ENCODE data around the gene SDR42E2. TPM values are rescaled to one million over a fixed set of nuclear protein-coding genes. Genes with fewer than 3 reads are reported as not detected.

The SDR42E2 gene
- total and polyA plus RNA-seq, 10 of the 15 experiments (the other 5 are each of a cell fraction or from before 2014, with no cell fraction given): 0.01 to 0.09 (median 0.08) TPM; not detected in 4

DNA sequence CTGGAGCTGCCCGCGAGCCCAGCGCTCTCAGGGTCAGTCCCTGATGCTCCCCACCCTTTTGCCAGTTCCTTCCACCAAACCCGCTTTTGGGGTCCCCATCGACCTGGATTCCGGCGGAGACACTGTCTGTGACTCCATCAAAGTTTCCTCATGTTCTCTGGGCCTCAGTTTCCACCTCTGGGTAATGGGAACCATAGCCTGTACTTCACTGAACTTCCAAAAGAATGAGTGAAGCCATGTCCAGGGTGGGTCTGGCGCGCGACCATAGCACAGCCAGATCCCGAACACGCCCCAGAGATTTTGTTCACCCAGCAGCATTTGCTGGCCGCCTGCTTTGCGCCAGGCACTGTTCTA lies 327 bp downstream of the SDR42E2 start:
- no peak overlapping the region for H3K27ac ChIP-seq (ENCODE audit: control insufficient read depth, insufficient read depth)
- peaks cover 0 to 2% of the 10 kb centered on the region in 2 experiments; a peak in 3 of 4 replicates for H3K27me3 ChIP-seq (replicated peaks in 1 of 2; ENCODE audit: control insufficient read depth in 2 of 2, insufficient read depth in 2 of 2, low read length in 1 of 2)
- POLR2A ChIA-PET: no interaction called here
- H3K36me3 ChIP-seq (ENCODE audit: control insufficient read depth in 2 of 2, insufficient read depth in 2 of 2, low read length in 1 of 2): no peaks in the 10 kb centered on the region
- FAIRE-seq: no peak
- intact Hi-C loops (cut with micrococcal nuclease; ENCODE audit: unreplicated experiment) (no loop called here), in situ Hi-C loops (cut with MboI) (no loop called here)
- H3K4me3 ChIP-seq: no peak overlapping the region
- H3K9me3 ChIP-seq (replicated peaks; ENCODE audit: control insufficient read depth, insufficient read depth, low read length): no peaks in the 10 kb centered on the region
- TF ChIP-seq CHD1 (IDR thresholded peaks at IDR 0.05; ENCODE audit: low read depth, low read length): no peak
- no peak for TF ChIP-seq ZNF207 (IDR thresholded peaks at IDR 0.05; ENCODE audit: borderline replicate concordance)
- TF ChIP-seq NFYB (IDR thresholded peaks at IDR 0.05; ENCODE audit: insufficient read depth, low read depth, low read length): no peak
- TF ChIP-seq ZZZ3 (IDR thresholded peaks at IDR 0.05; ENCODE audit: control insufficient read depth, insufficient read length, low read depth): no peak
- TF ChIP-seq KDM1A (IDR thresholded peaks at IDR 0.05; ENCODE audit: borderline replicate concordance): no peak
- TF ChIP-seq BMI1 (IDR thresholded peaks at IDR 0.05; ENCODE audit: borderline replicate concordance): no peak
- no peak for TF ChIP-seq PML (IDR thresholded peaks at IDR 0.05; ENCODE audit: low read length)
- no peak overlapping the region for H2AFZ ChIP-seq (ENCODE audit: control insufficient read depth, low read depth, low read length)
- no peak overlapping the region for H3K4me2 ChIP-seq (ENCODE audit: control insufficient read depth, insufficient read depth)
- no TSS peak for BruUV-seq (replicated peaks)
- H3K79me2 ChIP-seq (ENCODE audit: control insufficient read depth, insufficient read depth, low read length): no peaks in the 10 kb centered on the region
- RAD21 ChIA-PET (ENCODE audit: unreplicated experiment): no interaction called here
- H3K9ac ChIP-seq (ENCODE audit: control insufficient read depth, insufficient read depth, low read length): no peak overlapping the region
- no peaks in the 10 kb centered on the region; the same call in 1 of the 2 replicates for H4K20me1 ChIP-seq (ENCODE audit: control insufficient read depth, insufficient read depth)
- 75% methylated on average over 14 of the region's 14 CpGs for WGBS (ENCODE audit: insufficient coverage, insufficient replicate concordance, low lambda C conversion rate, missing lambda C conversion rate)
- SMC1A ChIA-PET (ENCODE audit: uncharacterized antibody, unreplicated experiment): no interaction called here
- CTCF ChIA-PET: no interaction called here
- ATAC-seq: no peak
- H3K4me1 ChIP-seq (ENCODE audit: control insufficient read depth, insufficient read depth, low read length): no peaks in the 10 kb centered on the region
- DNase-seq (ENCODE audit: low read depth, low spot score): no peak

DNA sequence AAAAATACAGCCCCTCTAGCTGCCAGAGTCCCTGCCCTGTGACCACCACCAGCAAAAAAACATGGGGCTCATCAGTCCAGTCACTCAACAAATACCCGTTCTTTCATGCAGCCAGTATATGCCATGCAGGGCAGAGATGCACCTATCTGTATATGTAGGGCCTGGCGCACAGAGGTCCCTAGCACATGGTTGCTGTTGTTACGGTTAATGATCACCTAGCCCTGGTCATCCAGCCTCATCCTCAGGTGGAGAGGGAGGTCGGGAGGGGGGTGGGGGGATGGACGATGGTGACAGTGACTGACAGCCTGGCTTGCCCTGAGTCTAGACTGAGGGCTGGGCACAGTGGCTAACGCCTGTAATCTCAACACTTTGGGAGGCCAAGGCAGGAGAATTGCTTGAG lies 1.5 kb downstream of the SDR42E2 start:
- SMC1A ChIA-PET (ENCODE audit: uncharacterized antibody, unreplicated experiment): no interaction called here
- FAIRE-seq: no peak
- TF ChIP-seq EP300 (IDR thresholded peaks at IDR 0.05; ENCODE audit: borderline replicate concordance in 1 of 2, control insufficient read depth in 1 of 2, low read depth in 2 of 2, low read length in 2 of 2) (no peak), HCFC1 (IDR thresholded peaks at IDR 0.05; ENCODE audit: low read length) (no peak), ZNF24 (IDR thresholded peaks at IDR 0.05) (no peak), CBFB (IDR thresholded peaks at IDR 0.05; ENCODE audit: low read depth) (no peak), MYC (IDR thresholded peaks at IDR 0.05; ENCODE audit: insufficient read depth, insufficient read length, insufficient replicate concordance, low read length, severe bottlenecking) (no peak)
- ATAC-seq: no peak
- RAD21 ChIA-PET (ENCODE audit: unreplicated experiment): no interaction called here
- H3K9me3 ChIP-seq (replicated peaks; ENCODE audit: control insufficient read depth, insufficient read depth, low read length): no peaks in the 10 kb centered on the region
- DNase-seq (ENCODE audit: low read depth, low spot score): no peak
- H4K20me1 ChIP-seq (ENCODE audit: control insufficient read depth, insufficient read depth): no peaks in the 10 kb centered on the region; the same call in 1 of the 2 replicates
- no peak overlapping the region for H3K9ac ChIP-seq (ENCODE audit: control insufficient read depth, insufficient read depth, low read length)
- POLR2A ChIA-PET: no interaction called here
- no TSS peak for BruUV-seq (replicated peaks)
- in situ Hi-C loops (cut with MboI) (no loop called here), intact Hi-C loops (cut with micrococcal nuclease; ENCODE audit: unreplicated experiment) (no loop called here)
- H3K4me3 ChIP-seq: no peak overlapping the region
- 45% methylated on average over 6 of the region's 6 CpGs for WGBS (ENCODE audit: insufficient coverage, insufficient replicate concordance, low lambda C conversion rate, missing lambda C conversion rate)
- CTCF ChIA-PET: no interaction called here
- H3K36me3 ChIP-seq (ENCODE audit: control insufficient read depth in 2 of 2, insufficient read depth in 2 of 2, low read length in 1 of 2): no peaks in the 10 kb centered on the region
- H3K4me1 ChIP-seq (ENCODE audit: control insufficient read depth, insufficient read depth, low read length): no peaks in the 10 kb centered on the region
- peaks cover 0 to 2% of the 10 kb centered on the region in 2 experiments; a peak in 3 of 4 replicates for H3K27me3 ChIP-seq (replicated peaks in 1 of 2; ENCODE audit: control insufficient read depth in 2 of 2, insufficient read depth in 2 of 2, low read length in 1 of 2)
- no peaks in the 10 kb centered on the region for H3K79me2 ChIP-seq (ENCODE audit: control insufficient read depth, insufficient read depth, low read length)
- no peak overlapping the region for H3K4me2 ChIP-seq (ENCODE audit: control insufficient read depth, insufficient read depth)
- H3K27ac ChIP-seq (ENCODE audit: control insufficient read depth, insufficient read depth): no peak overlapping the region
- no peak overlapping the region for H2AFZ ChIP-seq (ENCODE audit: control insufficient read depth, low read depth, low read length)

Data from GM12878 (cell line).